Islet of Langerhans (tissue), 1 donor: ENCODE data around the gene TTC9.

Experiments used
- FAIRE-seq: peaks from one replicate; lab custom pipeline; 2011; peaks lifted over from hg19 to GRCh38; lab: Jason Lieb, UNC

TTC9 gene

DNA sequence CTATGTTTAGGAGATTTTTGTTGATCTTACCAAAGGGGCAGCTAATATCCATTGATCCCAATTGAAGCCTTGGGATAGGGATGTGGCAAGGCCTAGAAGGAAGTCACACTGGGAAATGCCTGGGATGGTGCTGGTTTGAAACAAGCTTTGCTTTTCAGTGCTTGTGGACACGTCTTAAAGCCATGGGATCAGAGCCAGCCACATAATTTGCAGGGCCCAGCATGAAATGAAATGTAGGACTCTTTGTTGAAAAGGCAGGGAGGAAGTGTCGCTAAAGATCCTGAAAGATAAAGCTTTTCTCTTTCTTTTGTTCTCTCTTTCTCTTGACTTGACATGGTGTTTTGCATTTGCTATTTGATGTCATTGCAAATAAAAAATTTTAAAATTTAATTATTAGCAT, 5.0 kb downstream of the TTC9 start:
- no peak for FAIRE-seq

DNA sequence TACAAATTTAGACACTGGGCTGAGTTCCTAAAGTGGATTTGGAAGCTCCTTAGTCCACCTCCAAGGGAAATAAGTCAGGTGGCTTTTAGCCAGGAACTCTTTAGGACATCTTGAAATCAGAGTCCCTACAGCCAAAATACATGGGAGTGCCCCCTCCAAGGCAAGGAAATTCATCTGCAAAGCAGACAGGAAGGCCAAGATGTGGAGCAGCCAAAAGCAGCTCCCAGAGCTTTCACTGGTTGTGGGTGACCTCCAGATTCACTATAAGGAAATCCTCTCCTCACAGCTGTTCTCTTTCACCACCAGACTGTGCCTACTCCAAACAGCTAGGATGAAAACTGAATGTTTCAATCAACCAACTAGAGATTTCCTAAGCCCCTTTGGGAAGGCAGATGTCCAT, 6.6 kb downstream of the TTC9 start:
- FAIRE-seq, result no peak

DNA sequence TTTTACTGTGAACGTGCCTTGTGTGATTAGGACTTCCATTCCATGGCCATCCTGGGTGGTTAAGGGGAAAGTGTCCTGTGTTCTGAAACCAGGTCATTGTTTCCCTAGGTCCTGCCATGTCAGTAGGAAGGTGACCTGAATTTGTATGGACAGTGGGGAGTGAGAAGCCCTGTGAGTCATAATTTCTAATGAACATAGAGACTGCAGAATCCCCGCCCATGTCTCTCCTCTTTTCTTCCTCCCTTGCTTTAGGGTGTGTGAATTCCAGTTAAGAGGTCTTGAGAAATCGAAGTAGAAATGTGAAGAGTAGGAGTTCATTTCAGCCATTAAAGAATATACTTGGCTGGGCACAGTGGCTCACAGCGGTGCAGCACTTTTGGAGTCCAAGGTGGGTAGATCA, 8.1 kb downstream of the TTC9 start:
- no peak for FAIRE-seq

DNA sequence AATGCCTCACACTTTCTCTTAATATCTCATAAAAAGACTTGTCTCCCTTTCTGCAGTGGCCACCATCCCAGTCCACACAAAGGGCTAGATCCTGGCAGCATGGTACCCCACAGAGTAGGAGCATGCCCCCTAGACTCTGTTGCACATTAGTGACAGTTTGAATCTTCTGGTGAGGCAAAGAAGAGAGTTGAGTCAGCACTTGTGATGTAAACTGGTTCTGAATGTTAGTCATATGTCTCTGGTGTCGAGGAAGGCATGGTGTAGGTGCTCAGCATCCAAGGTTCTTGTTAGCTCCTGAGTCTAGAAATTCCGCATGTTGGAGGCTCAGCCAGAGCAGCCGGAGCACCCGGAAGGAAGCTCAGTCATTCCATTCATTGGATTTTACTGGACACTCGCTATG, 9.8 kb downstream of the TTC9 start:
- no peak for FAIRE-seq

DNA sequence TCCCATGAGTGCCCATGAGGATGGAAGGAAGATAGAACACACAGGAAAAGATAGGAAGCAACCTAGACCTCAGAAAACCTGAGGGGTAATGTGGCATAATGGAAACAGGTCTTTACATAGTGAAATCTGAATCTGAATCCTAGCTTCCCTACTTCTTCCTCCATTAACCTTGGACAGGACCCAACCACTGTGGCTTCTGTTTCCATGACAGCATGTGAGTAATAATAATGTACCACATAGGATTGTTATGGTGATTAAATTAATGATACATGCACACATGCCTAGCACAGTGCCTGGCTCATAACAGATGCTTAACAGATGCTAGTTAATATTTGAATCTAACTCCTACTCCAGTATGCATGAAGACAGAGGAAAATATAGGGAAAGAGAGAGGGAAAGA, 11.2 kb downstream of the TTC9 start:
- no peak for FAIRE-seq

DNA sequence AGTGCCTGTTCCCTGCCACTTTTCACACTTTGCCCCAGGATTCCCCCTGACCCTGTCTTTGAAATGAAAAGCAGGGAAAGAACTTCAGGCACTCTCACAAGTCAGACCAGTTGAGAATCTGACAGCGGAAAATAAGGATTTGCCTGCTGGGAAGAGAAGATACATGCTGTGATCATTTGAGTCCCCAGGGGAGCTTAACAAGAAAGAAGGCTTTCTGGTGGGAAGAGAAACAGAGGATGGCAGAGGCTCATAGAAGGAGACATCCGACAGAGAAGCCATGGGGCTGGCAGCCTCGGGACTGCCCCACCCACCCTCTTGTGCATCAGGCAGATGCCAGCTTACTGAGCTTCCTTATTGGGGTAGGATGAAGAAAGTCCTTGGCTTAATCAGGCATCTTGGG, 11.9 kb downstream of the TTC9 start:
- FAIRE-seq, result no peak

DNA sequence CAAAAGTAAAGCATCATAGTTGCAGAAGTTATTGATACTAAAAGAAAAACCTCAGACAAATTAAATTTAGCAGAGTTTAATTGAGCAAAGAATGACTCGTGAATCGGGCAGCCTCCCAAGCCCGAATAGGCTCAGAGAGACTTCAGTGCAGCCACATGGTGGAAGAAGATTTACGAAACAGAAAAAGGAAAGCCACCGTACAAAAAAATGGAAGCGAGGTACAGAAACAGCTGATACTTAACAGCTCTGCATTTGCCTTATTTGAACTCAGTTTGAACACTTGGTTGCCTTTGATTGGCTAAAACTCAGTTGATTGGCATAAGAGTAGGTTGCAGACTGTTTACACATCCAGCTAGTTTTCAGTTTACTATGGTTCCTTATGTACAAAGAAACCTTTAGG, 12.9 kb downstream of the TTC9 start:
- FAIRE-seq, result no peak

DNA sequence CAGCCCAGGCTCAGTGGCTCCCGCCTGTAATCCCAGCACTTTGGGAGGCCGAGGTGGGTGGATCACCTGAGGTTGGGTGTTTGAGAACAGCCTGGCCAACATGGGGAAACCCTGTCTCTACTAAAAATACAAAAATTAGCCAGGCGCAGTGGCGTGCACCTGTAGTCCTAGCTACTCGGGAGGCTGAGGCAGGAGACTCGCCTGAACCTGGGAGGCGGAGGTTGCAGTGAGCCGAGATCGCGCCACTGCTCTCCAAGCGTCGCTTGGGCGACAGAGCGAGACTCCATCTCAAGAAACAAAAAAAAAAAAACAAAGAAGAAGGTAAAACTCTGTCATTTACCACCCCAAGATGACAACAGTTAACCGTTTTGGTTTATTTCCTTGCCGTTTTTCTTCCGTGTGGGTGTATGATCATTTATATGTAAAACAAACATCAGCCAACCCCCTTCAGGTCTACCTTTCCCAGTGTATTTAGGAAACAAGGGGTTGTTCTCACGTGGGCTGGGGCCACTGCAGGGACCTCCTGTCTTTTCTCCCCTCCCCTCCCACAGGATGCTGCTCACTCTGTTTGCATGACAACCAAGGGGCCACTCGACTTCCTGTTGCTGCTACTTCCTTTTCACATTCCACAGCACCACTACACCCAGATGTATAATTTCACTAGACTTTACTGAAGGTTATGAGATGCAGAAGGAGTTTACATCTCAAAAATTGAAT, 13.6 kb downstream of the TTC9 start:
- FAIRE-seq, result no peak

DNA sequence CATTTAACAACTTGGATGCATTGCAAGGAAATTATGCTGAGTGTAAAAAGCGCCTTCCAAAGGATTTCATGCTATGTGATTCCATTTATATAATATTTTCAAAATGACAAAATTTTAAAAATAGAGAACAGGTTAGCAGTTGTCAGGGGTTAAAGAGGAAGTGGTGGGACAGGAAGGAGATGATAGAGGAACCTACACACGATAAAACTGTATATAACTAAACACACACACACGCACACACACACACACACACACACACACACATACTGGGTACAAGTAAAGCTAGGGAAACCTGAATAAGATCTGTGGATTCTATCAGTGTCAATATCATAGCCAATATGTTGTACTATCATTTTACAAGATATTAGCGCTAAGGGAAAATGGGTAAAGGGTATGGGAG, 17.2 kb downstream of the TTC9 start:
- no peak for FAIRE-seq

DNA sequence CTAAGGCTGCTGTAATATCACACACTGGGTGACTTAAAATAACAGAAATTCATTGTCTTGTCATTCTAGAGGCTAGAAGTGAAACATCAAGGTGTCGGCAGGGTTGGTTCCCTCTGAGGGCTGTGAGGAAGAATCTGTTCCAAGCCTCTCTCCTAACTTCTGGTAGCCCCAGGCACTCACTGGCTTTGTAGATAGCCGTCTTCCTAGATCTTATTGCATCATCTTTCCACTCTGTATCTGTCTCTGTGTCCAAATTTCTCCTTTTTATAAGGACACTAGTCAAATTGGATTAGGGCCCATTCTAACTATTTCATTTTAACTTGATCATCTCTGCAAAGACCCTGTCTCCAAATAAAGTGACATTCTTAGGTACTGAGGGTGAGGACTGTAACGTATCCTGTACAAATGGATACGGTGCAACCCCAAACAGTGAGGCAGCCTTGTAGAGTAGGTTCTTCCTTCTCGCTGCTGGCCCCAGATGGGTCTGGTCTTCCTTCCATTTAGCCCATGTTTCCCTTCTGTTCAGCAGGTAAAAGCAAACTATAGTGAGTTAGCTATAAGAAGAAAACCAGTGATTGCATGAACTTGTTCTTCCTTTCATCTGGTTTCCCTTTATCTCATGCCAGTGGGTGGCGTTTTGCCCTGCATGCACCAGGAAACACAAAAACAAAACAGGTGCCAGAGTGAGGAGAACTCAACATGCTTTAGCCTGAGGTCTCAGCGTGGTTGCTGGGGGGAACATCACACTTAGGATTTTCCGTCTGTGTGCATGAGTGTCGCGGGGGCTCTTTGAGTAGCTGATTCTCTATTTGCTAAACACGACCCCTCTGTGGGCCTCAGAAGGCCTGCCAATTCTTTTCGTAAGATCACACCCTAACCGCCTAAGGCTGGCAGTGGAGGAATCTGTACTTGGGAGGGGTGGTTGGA, 19.5 kb downstream of the TTC9 start:
- FAIRE-seq, result no peak

DNA sequence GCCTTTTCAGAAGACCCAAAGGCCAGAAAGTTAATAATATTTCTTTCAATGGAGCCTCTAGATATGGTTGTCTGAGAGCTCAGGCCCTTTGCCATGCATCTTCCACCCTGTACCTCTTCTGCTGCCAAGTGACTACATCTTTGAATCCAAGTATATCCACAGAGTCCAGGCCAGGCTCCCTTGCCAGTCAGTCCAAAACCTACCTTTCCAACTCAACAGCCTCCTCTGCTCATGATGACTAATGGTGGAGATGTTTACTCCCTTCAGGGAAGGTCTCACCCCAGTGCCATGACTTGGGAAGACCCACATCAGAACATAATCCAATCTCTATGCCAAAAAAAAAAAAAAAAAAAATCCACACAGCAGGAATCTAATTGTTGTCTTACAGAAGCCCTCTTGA, 20.4 kb downstream of the TTC9 start:
- FAIRE-seq, result no peak

DNA sequence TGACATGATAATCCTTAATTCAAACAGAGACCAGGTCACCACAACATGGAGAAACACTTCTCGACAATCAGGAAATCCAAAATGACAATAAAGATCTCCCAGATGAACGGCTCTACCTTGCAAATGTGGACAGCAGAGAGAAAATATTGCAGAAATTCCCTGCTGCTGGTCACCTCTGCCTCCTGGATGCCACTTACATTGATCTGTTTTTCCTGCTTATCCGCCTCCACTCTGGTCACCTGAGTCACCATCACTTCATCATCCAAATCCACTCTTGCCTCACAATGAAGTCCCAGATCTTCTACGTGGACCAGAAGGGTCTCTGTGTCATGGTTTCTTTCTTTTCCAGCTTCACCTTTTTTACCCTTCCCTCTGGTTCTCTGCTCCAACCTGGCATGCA, 21.1 kb downstream of the TTC9 start:
- no peak for FAIRE-seq

DNA sequence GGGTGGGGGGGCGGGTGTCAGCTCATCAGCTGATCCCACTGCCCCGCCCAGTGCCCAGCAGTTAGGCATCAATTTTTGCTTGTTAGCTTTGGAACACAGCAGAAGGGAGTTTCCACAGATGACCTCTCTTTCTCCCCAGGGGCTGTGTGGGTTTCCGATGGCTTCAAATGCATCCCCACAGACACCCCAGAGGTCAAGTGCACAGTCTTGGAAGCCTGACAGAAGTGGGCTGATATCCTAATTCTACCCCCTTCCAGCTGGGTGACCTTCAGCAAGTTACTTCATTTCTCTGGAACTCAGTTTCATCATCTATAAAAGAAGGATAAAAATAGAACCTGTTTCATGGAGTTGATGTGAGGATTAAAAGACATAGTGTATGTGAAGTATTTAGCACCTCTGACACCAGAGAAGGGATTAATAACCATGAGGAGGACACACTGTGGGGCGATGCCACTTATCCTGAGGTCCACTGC, 22.0 kb downstream of the TTC9 start:
- no peak for FAIRE-seq

DNA sequence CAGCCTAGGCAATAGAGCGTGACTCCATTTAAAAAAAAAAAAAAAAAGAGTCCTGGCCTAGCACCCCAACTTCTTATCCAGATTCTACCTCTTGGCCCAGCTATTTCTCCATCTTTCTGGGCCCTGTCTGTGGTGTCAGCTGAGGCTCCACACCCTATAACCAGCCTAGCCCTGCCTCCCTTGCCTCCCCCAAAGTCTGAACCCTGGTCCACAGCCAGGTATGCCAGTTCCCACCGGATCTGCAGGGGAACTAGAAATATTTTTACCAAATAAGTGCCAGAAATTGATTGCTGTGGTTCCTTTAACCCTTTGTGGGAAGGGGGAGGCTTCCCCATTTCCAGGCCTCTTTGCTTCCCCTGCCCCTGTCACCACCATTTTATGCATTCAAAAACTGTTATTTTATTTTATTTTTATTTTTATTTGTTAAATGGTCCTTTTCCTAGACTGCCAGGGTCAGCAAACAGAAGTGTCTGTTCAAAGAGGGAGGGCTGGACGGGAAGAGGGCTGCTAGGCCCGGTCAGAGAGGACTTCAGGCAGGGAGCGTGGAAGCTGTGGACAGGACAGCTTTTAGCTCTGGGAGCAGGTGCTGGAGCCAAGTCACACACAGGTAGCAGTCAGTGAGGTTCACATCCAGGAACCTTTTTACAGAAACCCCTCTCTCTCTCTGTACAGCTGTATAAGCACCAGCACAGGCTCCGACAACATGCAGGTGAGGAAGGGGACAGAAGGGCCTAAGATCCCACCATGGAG, 23.2 kb downstream of the TTC9 start:
- no peak for FAIRE-seq

DNA sequence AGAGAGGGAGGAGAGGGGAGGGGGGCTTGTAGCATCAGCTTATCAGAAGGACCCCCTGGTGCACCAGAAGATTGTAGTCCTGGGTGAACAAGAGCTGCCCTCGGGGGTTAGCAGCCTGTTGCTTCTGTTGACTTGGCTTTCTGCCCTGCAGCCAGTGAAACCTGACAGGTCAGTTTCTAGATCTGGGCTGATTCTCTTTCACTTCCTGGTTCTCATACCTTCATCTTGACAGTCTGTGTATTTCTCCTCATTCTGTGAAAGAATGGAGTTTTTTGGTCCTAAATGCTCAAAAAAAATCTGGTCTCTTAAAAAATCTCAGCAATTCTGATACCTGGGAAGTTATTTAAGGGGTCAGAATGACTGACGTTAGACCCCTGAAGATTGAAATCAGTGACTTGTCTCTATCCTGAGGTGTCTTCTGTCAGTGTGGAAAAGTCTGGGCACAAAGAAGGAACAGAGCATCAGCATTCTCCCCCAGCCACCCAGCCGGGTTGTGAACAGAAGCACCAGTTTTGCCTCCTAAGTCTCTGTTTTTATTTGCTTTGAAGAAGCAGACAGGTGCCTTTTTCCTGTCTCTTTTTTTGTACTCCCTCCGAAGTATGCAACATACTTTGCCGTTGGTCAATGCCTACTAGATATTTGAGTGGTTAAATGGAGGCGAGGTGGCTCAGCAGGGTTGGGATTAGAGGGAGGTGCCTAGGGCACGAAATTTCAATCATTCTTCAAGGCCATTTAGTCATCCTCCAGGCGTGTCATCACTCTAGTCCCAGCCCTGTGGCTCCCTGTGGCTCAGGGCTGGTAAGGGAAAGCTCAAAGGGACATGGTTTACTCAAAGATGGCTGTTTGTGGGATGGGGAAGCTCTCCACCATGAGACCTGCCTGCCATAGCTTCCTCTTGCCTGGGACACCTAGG, 24.0 kb downstream of the TTC9 start:
- no peak for FAIRE-seq

DNA sequence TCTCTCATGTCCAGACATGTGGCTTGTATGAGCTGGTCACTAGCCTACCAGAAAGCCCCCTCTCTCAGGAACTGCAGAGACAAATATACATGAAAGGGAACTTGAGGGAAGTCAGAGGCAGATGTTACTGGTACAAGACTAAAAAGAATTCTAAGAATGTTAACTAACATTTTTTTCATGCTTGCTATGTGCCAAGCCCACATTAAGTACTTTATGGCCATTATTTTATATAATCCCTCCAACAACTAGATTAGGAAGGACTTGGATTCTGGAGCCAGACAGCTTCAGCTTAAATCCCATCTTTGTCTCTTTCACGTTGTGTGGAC, 24.6 kb downstream of the TTC9 start:
- no peak for FAIRE-seq

DNA sequence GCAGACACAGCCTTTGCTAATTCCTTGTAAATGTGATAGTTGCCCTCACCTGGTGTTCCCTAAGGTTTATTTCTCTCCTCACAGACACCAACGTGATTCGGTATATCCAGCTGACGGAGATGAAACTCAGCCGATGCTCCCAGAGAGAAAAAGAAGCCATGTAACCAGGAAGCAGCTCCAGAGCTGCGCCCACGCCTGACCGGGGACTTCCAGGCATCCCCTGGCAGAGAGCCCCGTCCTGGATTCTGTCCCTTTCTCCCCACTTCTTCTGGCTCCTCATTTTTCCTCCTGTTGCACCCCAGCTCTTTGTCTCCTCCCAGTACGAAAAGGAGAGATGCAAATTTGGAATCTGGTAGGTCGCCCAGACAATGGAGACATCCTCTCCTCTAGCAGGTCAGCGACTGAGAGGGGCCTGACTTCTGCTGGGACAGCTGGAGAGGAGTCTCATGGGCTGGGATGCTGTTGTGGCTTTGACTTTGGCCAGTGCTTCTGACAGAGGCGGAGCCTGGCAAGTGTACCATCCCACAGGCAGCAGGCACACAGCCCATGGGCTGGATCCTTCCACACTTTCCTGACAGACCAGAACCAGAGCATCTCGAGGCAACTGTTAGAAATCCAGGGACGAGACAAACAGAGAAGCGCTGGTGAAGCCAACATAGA, 29.4 kb downstream of the TTC9 start:
- FAIRE-seq, result no peak

DNA sequence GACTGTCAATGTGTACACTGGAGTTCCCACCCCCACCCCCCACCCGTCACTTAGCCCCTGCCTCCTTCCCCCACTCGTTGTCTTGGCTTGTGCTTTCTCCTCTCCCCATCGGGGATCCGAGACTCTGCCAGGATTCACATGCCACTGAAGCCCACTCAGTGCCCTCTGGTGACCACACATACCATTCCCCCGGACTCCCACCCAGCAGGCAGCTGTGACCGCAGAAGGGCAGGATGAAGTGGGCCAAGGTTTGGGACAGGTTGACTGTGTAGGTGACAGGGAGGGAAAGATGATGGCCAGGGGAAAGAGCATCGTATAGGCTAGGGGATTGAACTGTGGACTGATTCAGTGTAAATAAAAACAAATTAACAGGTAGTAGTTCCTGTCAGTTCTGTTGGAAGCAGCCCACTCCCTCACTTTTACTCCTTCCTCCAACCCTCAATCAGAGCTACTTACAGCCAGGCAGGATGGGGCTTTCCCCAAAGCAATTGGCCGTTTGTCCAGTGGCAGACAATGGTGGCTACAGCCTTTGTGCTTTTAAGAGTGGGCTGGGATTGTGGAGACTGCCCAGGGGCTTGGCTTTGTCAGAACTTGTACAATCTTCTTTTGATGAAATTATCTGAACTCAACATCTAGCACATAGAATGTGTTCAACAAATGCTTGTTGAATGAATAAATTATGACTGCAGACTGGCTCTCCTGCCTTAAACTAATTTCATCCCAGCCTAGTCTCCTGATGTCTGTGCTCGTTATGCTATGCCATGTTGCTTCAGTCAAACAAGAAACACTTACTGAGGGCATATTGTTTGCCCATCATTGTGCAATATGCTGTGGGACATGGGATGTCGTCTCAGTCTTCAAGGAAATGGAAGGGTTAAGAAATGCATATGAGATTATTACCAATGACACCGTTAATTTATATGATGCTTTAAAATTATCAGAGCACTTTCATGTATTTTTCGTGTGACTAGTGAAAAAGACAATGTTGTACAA, 30.2 kb downstream of the TTC9 start:
- FAIRE-seq, result no peak

DNA sequence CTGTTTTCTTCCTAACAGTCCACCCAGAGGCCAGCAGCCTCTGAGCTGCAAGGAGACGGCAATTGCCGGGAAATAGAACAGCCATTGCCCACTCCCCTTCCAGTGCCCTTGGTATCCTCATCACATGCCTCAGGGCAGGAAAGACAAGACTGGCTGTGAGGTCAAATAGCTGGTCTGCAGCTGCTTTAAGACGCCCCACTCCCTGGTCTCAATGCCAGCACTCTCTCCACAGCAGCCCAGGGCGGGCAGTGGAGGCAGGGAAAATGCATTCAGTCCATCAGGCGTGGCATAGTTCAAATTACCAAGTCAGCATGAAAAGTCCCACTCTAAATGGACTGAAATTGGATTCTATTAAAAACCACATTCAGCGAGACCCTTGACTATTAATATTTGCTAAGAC, 35.6 kb downstream of the TTC9 start:
- no peak for FAIRE-seq

DNA sequence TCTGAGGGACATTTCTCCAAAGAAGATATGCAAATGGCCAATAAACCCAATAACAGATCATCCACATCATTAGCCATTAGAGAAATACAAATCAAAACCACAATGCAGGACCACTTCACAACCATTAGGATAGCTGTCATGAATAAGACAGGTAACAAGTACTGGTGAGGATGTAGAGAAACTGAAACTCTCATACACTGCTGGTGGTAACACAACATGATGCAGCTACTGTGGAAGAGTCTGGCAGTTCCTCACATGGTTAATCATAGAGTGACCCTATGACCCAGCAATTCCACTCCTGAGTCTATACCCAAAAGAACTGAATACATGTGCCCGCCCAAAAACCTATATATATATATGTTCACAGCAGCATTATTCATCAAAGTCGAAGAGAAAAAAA, 39.0 kb downstream of the TTC9 start:
- no peak for FAIRE-seq
